Stimulated activated CD4-positive, alpha-beta T cell treated with anti-CD3 and anti-CD28 coated beads, Interleukin-4, amount 100 ng/mL, for 24 hours (primary cell): Measurements from ENCODE around the gene MALL.
"Not testable (repeated sequence)": the region's sequence is repeated elsewhere in the genome, so short reads cannot be mapped to it uniquely, and the experiment has no call there.

Experiments
- DNase-seq: peaks from one replicate; pipeline ENCODE4 v3.0.0-alpha.2; 2020

MALL gene

GRCh38 chr2:110049769-110050168 is 65.9 kb downstream of the MALL start:
- DNase-seq, result not testable (repeated sequence)

GRCh38 chr2:110048255-110049197 is 67.1 kb downstream of the MALL start:
- DNase-seq, result not testable (repeated sequence)

DNA sequence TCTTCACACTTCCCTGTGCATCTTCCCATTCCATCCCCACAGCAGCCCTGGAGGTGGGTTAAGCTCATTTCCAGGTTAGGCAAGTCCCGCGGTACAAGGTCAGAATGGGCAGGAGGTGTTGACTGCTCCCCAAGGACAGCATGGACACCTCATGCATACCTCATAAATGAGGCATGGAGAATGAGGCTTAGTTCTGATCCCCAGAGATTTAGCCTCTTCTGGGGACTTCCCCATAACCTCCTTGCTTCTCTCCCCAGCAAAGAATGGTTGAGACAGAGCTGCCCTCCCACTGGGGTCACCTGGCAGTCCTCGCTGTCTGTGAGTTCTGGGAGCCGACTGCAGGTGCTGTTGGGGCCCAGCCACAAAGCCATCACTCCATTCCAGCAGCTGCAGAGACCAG is 68.4 kb downstream of the MALL start:
- DNase-seq, result not testable (repeated sequence)

GRCh38 chr2:110041941-110042660 is 73.5 kb downstream of the MALL start:
- DNase-seq, result not testable (repeated sequence)

- not testable (repeated sequence) for DNase-seq
These were observed 78.3 kb downstream of the MALL start for GRCh38 chr2:110037336-110037735.

GRCh38 chr2:110035384-110035783 is 80.2 kb downstream of the MALL start:
- DNase-seq, result not testable (repeated sequence)

GRCh38 chr2:110034935-110035334 is 80.7 kb downstream of the MALL start:
- DNase-seq, result not testable (repeated sequence)
